HepG2 (cell line): ENCODE data around the gene TMEM131. TPM values are rescaled to one million over a fixed set of nuclear protein-coding genes. Genes with fewer than 3 reads are reported as not detected.

Source experiments
- ATAC-seq: fragments of 200-7000 bp; cut with Tn5 transposase; 3 replicates; pipeline ENCODE4 v1.9.1; 2020; ENCODE audit warnings: mild to moderate bottlenecking, moderate library complexity
- BruUV-seq: library from RNA; stranded (reverse); fragments of 400-500 nt; replicated peaks from 2 replicates; lab custom pipeline; 2021; lab: Mats Ljungman, UMichigan
- CTCF ChIA-PET: fragments of 300-600 bp; formaldehyde crosslinking; extraction: SDS; loops from one replicate; lab custom pipeline; 2021; ENCODE audit warnings: low total read pairs, inconsistent platforms, low intra/inter-chr PET ratio; lab: Yijun Ruan, JAX
- POLR2A ChIA-PET: fragments of 350-600 bp; sonication (Branson Sonifier 250); formaldehyde crosslinking; loops from one replicate; lab custom pipeline; 2020; ENCODE audit warnings: antibody characterized with exemption, inconsistent platforms; lab: Yijun Ruan, JAX
- DNase-seq: peaks from one replicate; pipeline ENCODE4 v3.0.0-alpha.2; 2015; ENCODE audit warnings: low spot score
- FAIRE-seq: peaks from 3 replicates; lab custom pipeline; 2011; peaks lifted over from hg19 to GRCh38; lab: Jason Lieb, UNC
- H2AFZ ChIP-seq: one replicate; pipeline ENCODE4 v1.6.1; 2011; ENCODE audit warnings: low read length, inconsistent platforms
- H3K27ac ChIP-seq: fragments of 300-600 bp; 3 replicates; pipeline ENCODE4 v1.8.0; 2011; ENCODE audit warnings: mixed run types, mild to moderate bottlenecking, mixed read lengths, low read length, inconsistent platforms; ENCODE audit not compliant: insufficient read depth; ENCODE audit errors: extremely low read length
- H3K27me3 ChIP-seq, 2 experiments: fragments of 200-600 bp in 1 of 2; 2 replicates in 1 of 2; 3 replicates in 1 of 2; pipeline versions ENCODE4 v1.6.0 to v1.8.0; 2011; ENCODE audit warnings: low read length in 2 of 2, mild to moderate bottlenecking in 2 of 2, moderate library complexity in 2 of 2, inconsistent platforms in 1 of 2; ENCODE audit not compliant: insufficient read depth in 2 of 2, control insufficient read depth in 1 of 2
- H3K36me3 ChIP-seq, 2 experiments: fragments of 200-600 bp in 1 of 2; replicated peaks in 1 of 2; 2 replicates in 1 of 2; 3 replicates in 1 of 2; pipeline versions ENCODE4 v1.5.1 to v1.8.0; 2011; ENCODE audit warnings: low read length in 2 of 2, inconsistent platforms in 1 of 2; ENCODE audit not compliant: insufficient read depth in 2 of 2, control insufficient read depth in 1 of 2
- H3K4me1 ChIP-seq: 2 replicates; pipeline ENCODE4 v1.5.1; 2012; ENCODE audit warnings: low read length, inconsistent platforms; ENCODE audit not compliant: insufficient read depth
- H3K4me2 ChIP-seq: 2 replicates; pipeline ENCODE4 v1.6.0; 2011; ENCODE audit warnings: low read depth, low read length, inconsistent platforms
- H3K4me3 ChIP-seq, 3 experiments: fragments of 200-600 bp in 1 of 3; sonication (generic), shearing (Covaris generic) in 1 of 3; replicated peaks in 1 of 3; 2 replicates each; pipeline ENCODE4 v1.5.1; 2011 to 2016; ENCODE audit warnings: low read length in 3 of 3, inconsistent platforms in 2 of 3, low read depth in 2 of 3, mild to moderate bottlenecking in 2 of 3, control low read depth in 1 of 3, mixed read lengths in 1 of 3; ENCODE audit not compliant: insufficient read depth in 1 of 3
- H3K79me2 ChIP-seq: one replicate; pipeline ENCODE4 v1.6.1; 2011; ENCODE audit warnings: low read length, inconsistent platforms; ENCODE audit not compliant: insufficient read depth
- H3K9ac ChIP-seq: 2 replicates; pipeline ENCODE4 v1.6.0; 2011; ENCODE audit warnings: mild to moderate bottlenecking, low read depth, low read length, inconsistent platforms; ENCODE audit not compliant: insufficient read depth
- H3K9me3 ChIP-seq: 2 replicates; pipeline ENCODE4 v1.5.1; 2012; ENCODE audit warnings: mild to moderate bottlenecking, low read length
- H4K20me1 ChIP-seq: 2 replicates; pipeline ENCODE4 v1.6.0; 2011; ENCODE audit warnings: inconsistent platforms, mild to moderate bottlenecking, low read length, moderate library complexity; ENCODE audit not compliant: insufficient read depth
- HNF4G ChIP-seq, 2 experiments: sonication (generic) in 1 of 2; formaldehyde crosslinking in 1 of 2; IDR thresholded peaks; 2 replicates each; pipeline versions ENCODE4 v1.4.0 to v1.6.1; 2011 to 2020; ENCODE audit warnings: borderline replicate concordance in 2 of 2, low read depth in 2 of 2, mild to moderate bottlenecking in 2 of 2, low read length in 1 of 2, missing genetic modification reagents in 1 of 2, moderate library complexity in 1 of 2
- KDM3A ChIP-seq: IDR thresholded peaks from 2 replicates; pipeline ENCODE4 v1.6.1; 2018; ENCODE audit warnings: low read depth, missing compliant biosample characterization
- NFE2L2 ChIP-seq: fragments of 150-350 bp; IDR thresholded peaks from 2 replicates; pipeline ENCODE4 v1.6.1; 2014; ENCODE audit warnings: low read length
- ZBTB7B ChIP-seq: sonication (generic); formaldehyde crosslinking; IDR thresholded peaks from 2 replicates; pipeline ENCODE4 v1.4.0; 2020; ENCODE audit warnings: missing genetic modification reagents
- ZFYVE20 ChIP-seq: sonication (generic); formaldehyde crosslinking; IDR thresholded peaks from 2 replicates; pipeline ENCODE4 v1.8.0; 2023; ENCODE audit warnings: low read depth, mild to moderate bottlenecking, moderate library complexity, missing genetic modification reagents, borderline replicate concordance
- ZSCAN20 ChIP-seq: sonication (generic); formaldehyde crosslinking; IDR thresholded peaks from 2 replicates; pipeline ENCODE4 v1.4.0; 2020; ENCODE audit warnings: missing genetic modification reagents, mild to moderate bottlenecking, borderline replicate concordance
- WGBS: methylation state at CpG from one replicate; pipeline ENCODE4 v1.1.6; 2017; ENCODE audit warnings: low lambda C conversion rate; 5-methylcytosine and 5-hydroxymethylcytosine counted together
- in situ Hi-C: cut with HindIII; loops from 2 replicates; pipeline ENCODE4 v1.10.0; 2017; ENCODE audit warnings: low pct_unique_long_range_greater_than_20kb; ENCODE audit not compliant: extremely low pct_ligation_motif_present
- intact Hi-C: fragments of 100-400 bp; cut with micrococcal nuclease; formaldehyde crosslinking; loops from one replicate; pipeline ENCODE4 v1.10.0; 2022; ENCODE audit not compliant: unreplicated experiment
- polyA plus RNA-seq, 8 experiments: library from polyadenylated mRNA; depleted of rRNA in 3 of 8; stranded (reverse) in 7 of 8; unstranded in 1 of 8; fragments of >200 nt; fragmentation: Illumina TruSeq in 4 of 8; extraction: Trizol in 4 of 8; gene quantifications; 2 replicates each; pipeline versions ENCODE4 v1.2.1 to v1.2.3, GENCODE V29; 2011 to 2016; ENCODE audit warnings: low read depth in 4 of 8, missing spikeins in 1 of 8, mixed read lengths in 1 of 8; ENCODE audit not compliant: insufficient read depth in 1 of 8
- total RNA-seq, 5 experiments: library from RNA; depleted of rRNA; stranded (reverse); fragments of >200 nt; fragmentation: Illumina TruSeq; extraction: Trizol; gene quantifications; 2 replicates each; pipeline ENCODE4 v1.2.3, GENCODE V29; 2016; ENCODE audit warnings: low read depth in 1 of 5
- TF ChIP-seq, protein P1 (sequence below): sonication (generic); formaldehyde crosslinking; IDR thresholded peaks from 2 replicates; pipeline ENCODE4 v1.4.0; 2020; ENCODE audit warnings: missing genetic modification reagents
- TF ChIP-seq, protein P2 (sequence below): sonication (generic); formaldehyde crosslinking; IDR thresholded peaks from 2 replicates; pipeline ENCODE4 v1.5.1; 2020; ENCODE audit warnings: missing genetic modification reagents, mild to moderate bottlenecking, borderline replicate concordance

The TMEM131 gene
- total and polyA plus RNA-seq, 2 of the 13 experiments (the other 11 are each of a cell fraction or from before 2014, with no cell fraction given): 17.9 to 19.5 TPM

DNA sequence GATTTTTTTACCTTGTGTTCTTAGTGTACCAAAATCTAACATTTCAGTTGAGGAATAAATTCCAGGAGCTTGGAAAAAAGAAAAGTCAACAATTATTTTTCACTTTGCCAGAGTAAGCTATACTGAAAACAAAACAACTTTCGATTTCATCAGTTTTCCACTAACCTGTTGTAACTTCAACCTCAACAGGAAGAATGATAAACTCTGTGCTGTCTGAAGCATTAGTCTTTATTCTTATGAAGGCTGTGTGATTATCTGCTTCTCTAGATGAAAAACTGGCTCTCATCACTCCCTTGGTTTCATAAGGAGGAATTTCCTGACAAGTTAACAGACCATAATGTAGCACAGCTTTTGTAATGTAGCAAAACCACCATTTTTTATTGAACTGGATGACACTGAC is 161.1 kb downstream of the TMEM131 start:
- ChIA-PET POLR2A (no interaction called here), CTCF (no interaction called here)
- no peaks in the 10 kb centered on the region for H3K27me3 ChIP-seq
- no peak overlapping the region for H3K27ac ChIP-seq
- ATAC-seq (no peak), FAIRE-seq (no peak), DNase-seq (no peak)
- H3K9ac ChIP-seq: no peak overlapping the region
- H3K36me3 ChIP-seq: peaks cover 4 to 41% of the 10 kb centered on the region in 2 experiments
- no peak overlapping the region for H3K4me3 ChIP-seq
- H3K4me1 ChIP-seq: no peaks in the 10 kb centered on the region
- BruUV-seq: no TSS peak
- WGBS: 92% methylated on average over 1 of the region's 1 CpG
- no peaks in the 10 kb centered on the region for H4K20me1 ChIP-seq
- H3K79me2 ChIP-seq: no peaks in the 10 kb centered on the region
- in situ Hi-C loops (no loop called here), intact Hi-C loops (no loop called here)
- H3K9me3 ChIP-seq: no peaks in the 10 kb centered on the region
- no peak overlapping the region for H3K4me2 ChIP-seq
- no peak overlapping the region for H2AFZ ChIP-seq
- TF ChIP-seq, protein P1, sequence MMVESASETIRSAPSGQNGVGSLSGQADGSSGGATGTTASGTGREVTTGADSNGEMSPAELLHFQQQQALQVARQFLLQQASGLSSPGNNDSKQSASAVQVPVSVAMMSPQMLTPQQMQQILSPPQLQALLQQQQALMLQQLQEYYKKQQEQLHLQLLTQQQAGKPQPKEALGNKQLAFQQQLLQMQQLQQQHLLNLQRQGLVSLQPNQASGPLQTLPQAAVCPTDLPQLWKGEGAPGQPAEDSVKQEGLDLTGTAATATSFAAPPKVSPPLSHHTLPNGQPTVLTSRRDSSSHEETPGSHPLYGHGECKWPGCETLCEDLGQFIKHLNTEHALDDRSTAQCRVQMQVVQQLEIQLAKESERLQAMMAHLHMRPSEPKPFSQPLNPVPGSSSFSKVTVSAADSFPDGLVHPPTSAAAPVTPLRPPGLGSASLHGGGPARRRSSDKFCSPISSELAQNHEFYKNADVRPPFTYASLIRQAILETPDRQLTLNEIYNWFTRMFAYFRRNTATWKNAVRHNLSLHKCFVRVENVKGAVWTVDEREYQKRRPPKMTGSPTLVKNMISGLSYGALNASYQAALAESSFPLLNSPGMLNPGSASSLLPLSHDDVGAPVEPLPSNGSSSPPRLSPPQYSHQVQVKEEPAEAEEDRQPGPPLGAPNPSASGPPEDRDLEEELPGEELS: no peak
- TF ChIP-seq HNF4G (IDR thresholded peaks at IDR 0.05; ENCODE audit: borderline replicate concordance, low read depth, low read length) (no peak), HNF4G (CRISPR knock-in tag; IDR thresholded peaks at IDR 0.05; ENCODE audit: borderline replicate concordance, low read depth) (no peak), ZFYVE20 (CRISPR knock-in tag) (no peak), ZBTB7B (no peak), NFE2L2 (no peak), KDM3A (CRISPR knock-in tag) (no peak), ZSCAN20 (CRISPR knock-in tag) (no peak)
- TF ChIP-seq, protein P2, sequence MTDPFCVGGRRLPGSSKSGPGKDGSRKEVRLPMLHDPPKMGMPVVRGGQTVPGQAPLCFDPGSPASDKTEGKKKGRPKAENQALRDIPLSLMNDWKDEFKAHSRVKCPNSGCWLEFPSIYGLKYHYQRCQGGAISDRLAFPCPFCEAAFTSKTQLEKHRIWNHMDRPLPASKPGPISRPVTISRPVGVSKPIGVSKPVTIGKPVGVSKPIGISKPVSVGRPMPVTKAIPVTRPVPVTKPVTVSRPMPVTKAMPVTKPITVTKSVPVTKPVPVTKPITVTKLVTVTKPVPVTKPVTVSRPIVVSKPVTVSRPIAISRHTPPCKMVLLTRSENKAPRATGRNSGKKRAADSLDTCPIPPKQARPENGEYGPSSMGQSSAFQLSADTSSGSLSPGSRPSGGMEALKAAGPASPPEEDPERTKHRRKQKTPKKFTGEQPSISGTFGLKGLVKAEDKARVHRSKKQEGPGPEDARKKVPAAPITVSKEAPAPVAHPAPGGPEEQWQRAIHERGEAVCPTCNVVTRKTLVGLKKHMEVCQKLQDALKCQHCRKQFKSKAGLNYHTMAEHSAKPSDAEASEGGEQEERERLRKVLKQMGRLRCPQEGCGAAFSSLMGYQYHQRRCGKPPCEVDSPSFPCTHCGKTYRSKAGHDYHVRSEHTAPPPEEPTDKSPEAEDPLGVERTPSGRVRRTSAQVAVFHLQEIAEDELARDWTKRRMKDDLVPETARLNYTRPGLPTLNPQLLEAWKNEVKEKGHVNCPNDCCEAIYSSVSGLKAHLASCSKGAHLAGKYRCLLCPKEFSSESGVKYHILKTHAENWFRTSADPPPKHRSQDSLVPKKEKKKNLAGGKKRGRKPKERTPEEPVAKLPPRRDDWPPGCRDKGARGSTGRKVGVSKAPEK (CRISPR knock-in tag): no peak
